ENCODE data around the gene KRT14. TPM values are rescaled to one million over a fixed set of nuclear protein-coding genes. Genes with fewer than 3 reads are reported as not detected.

Gene KRT14
- total and polyA plus RNA-seq, 2 of the 4 experiments (the other 2 are of a cell fraction), result not detected

DNA sequence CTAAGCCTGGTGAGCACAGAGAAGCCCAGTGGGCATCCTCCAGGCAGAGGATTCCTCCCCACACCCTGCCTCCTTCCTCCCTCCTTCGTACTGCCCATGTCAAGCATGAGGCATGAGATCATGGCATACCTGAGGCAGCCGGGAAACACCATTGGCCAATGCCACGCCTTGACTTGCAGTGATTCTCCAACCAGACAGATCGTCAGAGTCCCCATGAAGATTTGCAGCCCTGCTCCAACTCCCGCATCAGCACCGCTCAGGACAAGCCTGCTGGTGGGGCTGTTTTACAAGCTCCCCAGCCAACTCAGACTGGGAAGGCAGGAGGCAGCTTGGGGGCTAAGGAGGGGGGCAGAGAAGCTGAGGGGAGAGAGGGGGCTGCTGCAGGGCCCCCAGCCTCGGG lies 28.8 kb upstream of the KRT14 start:
- no peak overlapping the region for H3K9ac ChIP-seq (ENCODE audit: low read depth, low read length)
- H2BK15ac ChIP-seq (ENCODE audit: low read depth, low read length), result no peak overlapping the region
- CTCF ChIA-PET, result no interaction called here
- H4K20me1 ChIP-seq (ENCODE audit: insufficient read depth, low read length), result no peaks in the 10 kb centered on the region
- H3K4ac ChIP-seq (ENCODE audit: low read depth, low read length), result no peak overlapping the region
- ATAC-seq (ENCODE audit: low read depth) (no peak), DNase-seq (no peak)
- no peak overlapping the region for H2BK120ac ChIP-seq (ENCODE audit: low read depth, low read length)
- H3K27me3 ChIP-seq (ENCODE audit: control insufficient read depth, insufficient read depth, low read length), result peaks cover 42% of the 10 kb centered on the region
- dilution Hi-C loops (cut with HindIII; ENCODE audit: low sequenced_read_pairs, unreplicated experiment) (no loop called here), in situ Hi-C loops (cut with MboI; ENCODE audit: low sequenced_read_pairs) (no loop called here), intact Hi-C loops (cut with micrococcal nuclease) (no loop called here)
- H2BK5ac ChIP-seq (ENCODE audit: low read depth, low read length, poor library complexity, severe bottlenecking), result no peak overlapping the region
- H2AFZ ChIP-seq (replicated peaks; ENCODE audit: low read length, poor library complexity), result no peak overlapping the region
- H3K9me3 ChIP-seq (ENCODE audit: control insufficient read depth, insufficient read depth, low read length), result no peaks in the 10 kb centered on the region
- no peak overlapping the region for H3K4me2 ChIP-seq (ENCODE audit: low read depth, low read length)
- H2BK20ac ChIP-seq (ENCODE audit: low read depth, low read length), result no peak overlapping the region
- H3K18ac ChIP-seq (ENCODE audit: low read depth, low read length), result no peak overlapping the region
- no peaks in the 10 kb centered on the region for H3K4me1 ChIP-seq (ENCODE audit: control insufficient read depth, insufficient read depth, low read length)
- no peak overlapping the region for H3K4me3 ChIP-seq (ENCODE audit: insufficient read depth, low read depth, low read length)
- no TSS peak for BruUV-seq (replicated peaks)
- H2AK5ac ChIP-seq (ENCODE audit: low read depth, low read length), result no peak overlapping the region
- H4K8ac ChIP-seq (ENCODE audit: low read depth in 2 of 2, low read length in 2 of 2), result no peak overlapping the region
- no peaks in the 10 kb centered on the region for H3K36me3 ChIP-seq (ENCODE audit: control insufficient read depth, insufficient read depth, low read length)
- H2AK9ac ChIP-seq (replicated peaks; ENCODE audit: low read depth, low read length, poor library complexity), result no peak overlapping the region
- H3K56ac ChIP-seq (ENCODE audit: extremely low read depth, insufficient read depth, low read length), result no peak overlapping the region
- no peak overlapping the region for H4K91ac ChIP-seq (ENCODE audit: insufficient read depth, low read depth, low read length)
- H4K5ac ChIP-seq (ENCODE audit: low read depth, low read length), result no peak overlapping the region
- H3K14ac ChIP-seq (replicated peaks; ENCODE audit: low read depth, low read length), result no peak overlapping the region
- TF ChIP-seq RFX5 (IDR thresholded peaks at IDR 0.05; ENCODE audit: low read depth, low read length), result no peak
- TF ChIP-seq FOS (IDR thresholded peaks at IDR 0.05; ENCODE audit: low read depth, low read length), result no peak
- no peak for TF ChIP-seq MXI1 (IDR thresholded peaks at IDR 0.05; ENCODE audit: borderline replicate concordance, low read depth, low read length)
- TF ChIP-seq MAFK (IDR thresholded peaks at IDR 0.05; ENCODE audit: low read depth, low read length), result no peak
- no peak for TF ChIP-seq RAD21 (IDR thresholded peaks at IDR 0.05; ENCODE audit: low read length)
- no peak for TF ChIP-seq RCOR1 (IDR thresholded peaks at IDR 0.05; ENCODE audit: insufficient replicate concordance, low read length)
- TF ChIP-seq MAZ (IDR thresholded peaks at IDR 0.05; ENCODE audit: borderline replicate concordance, low read depth, low read length), result no peak
- TF ChIP-seq BHLHE40 (IDR thresholded peaks at IDR 0.05; ENCODE audit: low read depth, low read length), result no peak
- no peak for TF ChIP-seq POLR2A (IDR thresholded peaks at IDR 0.05; ENCODE audit: low read depth, low read length)
- no peak for TF ChIP-seq NFE2L2 (IDR thresholded peaks at IDR 0.05; ENCODE audit: low read depth, low read length)
- TF ChIP-seq, protein P1, sequence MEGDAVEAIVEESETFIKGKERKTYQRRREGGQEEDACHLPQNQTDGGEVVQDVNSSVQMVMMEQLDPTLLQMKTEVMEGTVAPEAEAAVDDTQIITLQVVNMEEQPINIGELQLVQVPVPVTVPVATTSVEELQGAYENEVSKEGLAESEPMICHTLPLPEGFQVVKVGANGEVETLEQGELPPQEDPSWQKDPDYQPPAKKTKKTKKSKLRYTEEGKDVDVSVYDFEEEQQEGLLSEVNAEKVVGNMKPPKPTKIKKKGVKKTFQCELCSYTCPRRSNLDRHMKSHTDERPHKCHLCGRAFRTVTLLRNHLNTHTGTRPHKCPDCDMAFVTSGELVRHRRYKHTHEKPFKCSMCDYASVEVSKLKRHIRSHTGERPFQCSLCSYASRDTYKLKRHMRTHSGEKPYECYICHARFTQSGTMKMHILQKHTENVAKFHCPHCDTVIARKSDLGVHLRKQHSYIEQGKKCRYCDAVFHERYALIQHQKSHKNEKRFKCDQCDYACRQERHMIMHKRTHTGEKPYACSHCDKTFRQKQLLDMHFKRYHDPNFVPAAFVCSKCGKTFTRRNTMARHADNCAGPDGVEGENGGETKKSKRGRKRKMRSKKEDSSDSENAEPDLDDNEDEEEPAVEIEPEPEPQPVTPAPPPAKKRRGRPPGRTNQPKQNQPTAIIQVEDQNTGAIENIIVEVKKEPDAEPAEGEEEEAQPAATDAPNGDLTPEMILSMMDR (conservative IDR thresholded peaks at IDR 0.05; ENCODE audit: low read depth, low read length), result no peak
- TF ChIP-seq CHD1 (IDR thresholded peaks at IDR 0.05; ENCODE audit: low read depth, low read length), result no peak
- TF ChIP-seq, protein P2, sequence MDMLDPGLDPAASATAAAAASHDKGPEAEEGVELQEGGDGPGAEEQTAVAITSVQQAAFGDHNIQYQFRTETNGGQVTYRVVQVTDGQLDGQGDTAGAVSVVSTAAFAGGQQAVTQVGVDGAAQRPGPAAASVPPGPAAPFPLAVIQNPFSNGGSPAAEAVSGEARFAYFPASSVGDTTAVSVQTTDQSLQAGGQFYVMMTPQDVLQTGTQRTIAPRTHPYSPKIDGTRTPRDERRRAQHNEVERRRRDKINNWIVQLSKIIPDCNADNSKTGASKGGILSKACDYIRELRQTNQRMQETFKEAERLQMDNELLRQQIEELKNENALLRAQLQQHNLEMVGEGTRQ (IDR thresholded peaks at IDR 0.05; ENCODE audit: low read depth, low read length), result no peak
- no peak for TF ChIP-seq CEBPB (IDR thresholded peaks at IDR 0.05; ENCODE audit: low read depth, low read length)
- no peaks in the 10 kb centered on the region for H3K79me1 ChIP-seq (ENCODE audit: low read depth in 1 of 2, low read length in 2 of 2)
- no peak overlapping the region for H3K23ac ChIP-seq (ENCODE audit: low read depth, low read length)
- H3K27ac ChIP-seq (ENCODE audit: insufficient read depth, low read length), result no peak overlapping the region
- POLR2A ChIA-PET (ENCODE audit: unreplicated experiment), result no interaction called here
- no peaks in the 10 kb centered on the region for H3K9me1 ChIP-seq (ENCODE audit: insufficient read depth, low read length)
- WGBS, 2 experiments (ENCODE audit: extremely low coverage in 2 of 2, insufficient read length in 1 of 2), result 43% methylated on average over 2 of the region's 7 CpGs; no CpG with 5 or more reads in 1 of the 2 experiments

All from IMR-90 (cell line).